Prostate gland (tissue), 2 donors: Measurements from ENCODE around the gene LIMS2. TPM values are rescaled to one million over a fixed set of nuclear protein-coding genes. Genes with fewer than 3 reads are reported as not detected.

ENCODE experiments used
- DNase-seq: peaks from one replicate; pipeline ENCODE4 v3.0.0-alpha.2; 2019; ENCODE audit warnings: low spot score
- H3K27ac ChIP-seq, 2 donors: fragments of 200-600 bp; sonication (generic); 2 replicates each; pipeline ENCODE4 v1.5.1; 2017 to 2019
- H3K27me3 ChIP-seq: fragments of 200-600 bp; sonication (generic); replicated peaks from 2 replicates; pipeline ENCODE4 v1.5.1; 2019; ENCODE audit not compliant: insufficient read depth
- H3K36me3 ChIP-seq, 2 donors: fragments of 200-600 bp; sonication (generic); 1 replicate in 1 of 2; 2 replicates in 1 of 2; pipeline versions ENCODE4 v1.5.1 to v1.8.1; 2017 to 2019
- H3K4me1 ChIP-seq: fragments of 200-600 bp; sonication (generic); replicated peaks from 2 replicates; pipeline ENCODE4 v1.5.1; 2019
- H3K4me3 ChIP-seq, 2 donors: fragments of 200-600 bp; sonication (generic); 2 replicates each; pipeline ENCODE4 v1.5.1; 2017 to 2019
- H3K9me3 ChIP-seq: fragments of 200-600 bp; sonication (generic); 2 replicates; pipeline ENCODE4 v1.5.1; 2017
- POLR2A ChIP-seq: fragments of 450-650 bp; IDR thresholded peaks from one replicate; pipeline ENCODE4 v1.6.1; 2016; ENCODE audit warnings: antibody characterized with exemption, mild to moderate bottlenecking
- POLR2AphosphoS5 ChIP-seq: sonication (generic); formaldehyde crosslinking; IDR thresholded peaks from one replicate; pipeline ENCODE4 v1.6.1; 2017; ENCODE audit warnings: antibody characterized with exemption
- WGBS: methylation state at CpG from one replicate; pipeline ENCODE4 v1.1.5; 2018; 5-methylcytosine and 5-hydroxymethylcytosine counted together
- intact Hi-C: fragments of 100-400 bp; cut with DNase I; formaldehyde crosslinking; loops from one replicate; pipeline ENCODE4 v1.14.2; 2022
- total RNA-seq, 2 donors: library from RNA; depleted of rRNA; stranded (reverse); fragments of >200 nt; gene quantifications; one replicate each; pipeline ENCODE4 v1.1.0, GENCODE V29; 2016
- TF ChIP-seq, protein P1 (sequence below), 4 experiments: fragments of 200-600 bp in 2 of 4; fragments of 450-650 bp in 2 of 4; sonication (generic) in 2 of 4; IDR thresholded peaks; 1 replicate in 3 of 4; 2 replicates in 1 of 4; pipeline ENCODE4 v1.5.1; 2016 to 2019; ENCODE audit warnings: antibody characterized with exemption in 4 of 4, mild to moderate bottlenecking in 2 of 4, moderate library complexity in 2 of 4

Gene LIMS2
- total RNA-seq, 2 donors from 2014 or later: 31.9 to 63.2 TPM

DNA sequence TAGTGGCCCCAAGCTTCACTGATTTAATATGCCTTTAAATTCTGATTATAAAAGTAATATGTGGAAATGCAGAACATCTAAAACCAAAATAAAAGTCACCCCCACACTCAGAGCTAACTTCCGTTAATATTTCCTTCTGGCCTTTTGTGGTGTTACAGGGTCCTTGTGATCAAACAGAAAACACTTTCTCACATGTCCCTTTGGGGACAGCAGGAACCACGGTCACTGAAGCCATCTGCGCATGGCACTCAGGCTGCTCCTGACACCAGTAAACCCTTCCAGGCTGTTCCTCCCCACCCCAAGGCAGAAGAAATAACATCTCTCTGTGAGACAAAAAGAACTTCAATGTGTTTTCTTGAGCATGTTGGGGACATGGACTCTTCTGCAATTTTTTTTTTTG, 54.5 kb downstream of the LIMS2 start:
- Histone ChIP-seq H3K27ac (no peak overlapping the region), H3K27me3 (no peaks in the 10 kb centered on the region), H3K4me1 (no peaks in the 10 kb centered on the region), H3K36me3 (no peaks in the 10 kb centered on the region), H3K9me3 (no peaks in the 10 kb centered on the region), H3K4me3 (no peak overlapping the region)
- WGBS: 72% methylated on average over 3 of the region's 3 CpGs
- intact Hi-C loops: no loop called here
- TF ChIP-seq, protein P1, sequence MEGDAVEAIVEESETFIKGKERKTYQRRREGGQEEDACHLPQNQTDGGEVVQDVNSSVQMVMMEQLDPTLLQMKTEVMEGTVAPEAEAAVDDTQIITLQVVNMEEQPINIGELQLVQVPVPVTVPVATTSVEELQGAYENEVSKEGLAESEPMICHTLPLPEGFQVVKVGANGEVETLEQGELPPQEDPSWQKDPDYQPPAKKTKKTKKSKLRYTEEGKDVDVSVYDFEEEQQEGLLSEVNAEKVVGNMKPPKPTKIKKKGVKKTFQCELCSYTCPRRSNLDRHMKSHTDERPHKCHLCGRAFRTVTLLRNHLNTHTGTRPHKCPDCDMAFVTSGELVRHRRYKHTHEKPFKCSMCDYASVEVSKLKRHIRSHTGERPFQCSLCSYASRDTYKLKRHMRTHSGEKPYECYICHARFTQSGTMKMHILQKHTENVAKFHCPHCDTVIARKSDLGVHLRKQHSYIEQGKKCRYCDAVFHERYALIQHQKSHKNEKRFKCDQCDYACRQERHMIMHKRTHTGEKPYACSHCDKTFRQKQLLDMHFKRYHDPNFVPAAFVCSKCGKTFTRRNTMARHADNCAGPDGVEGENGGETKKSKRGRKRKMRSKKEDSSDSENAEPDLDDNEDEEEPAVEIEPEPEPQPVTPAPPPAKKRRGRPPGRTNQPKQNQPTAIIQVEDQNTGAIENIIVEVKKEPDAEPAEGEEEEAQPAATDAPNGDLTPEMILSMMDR (IDR thresholded peaks at IDR 0.05): no peak
- TF ChIP-seq POLR2A (no peak), POLR2AphosphoS5 (no peak)
- no peak for DNase-seq

DNA sequence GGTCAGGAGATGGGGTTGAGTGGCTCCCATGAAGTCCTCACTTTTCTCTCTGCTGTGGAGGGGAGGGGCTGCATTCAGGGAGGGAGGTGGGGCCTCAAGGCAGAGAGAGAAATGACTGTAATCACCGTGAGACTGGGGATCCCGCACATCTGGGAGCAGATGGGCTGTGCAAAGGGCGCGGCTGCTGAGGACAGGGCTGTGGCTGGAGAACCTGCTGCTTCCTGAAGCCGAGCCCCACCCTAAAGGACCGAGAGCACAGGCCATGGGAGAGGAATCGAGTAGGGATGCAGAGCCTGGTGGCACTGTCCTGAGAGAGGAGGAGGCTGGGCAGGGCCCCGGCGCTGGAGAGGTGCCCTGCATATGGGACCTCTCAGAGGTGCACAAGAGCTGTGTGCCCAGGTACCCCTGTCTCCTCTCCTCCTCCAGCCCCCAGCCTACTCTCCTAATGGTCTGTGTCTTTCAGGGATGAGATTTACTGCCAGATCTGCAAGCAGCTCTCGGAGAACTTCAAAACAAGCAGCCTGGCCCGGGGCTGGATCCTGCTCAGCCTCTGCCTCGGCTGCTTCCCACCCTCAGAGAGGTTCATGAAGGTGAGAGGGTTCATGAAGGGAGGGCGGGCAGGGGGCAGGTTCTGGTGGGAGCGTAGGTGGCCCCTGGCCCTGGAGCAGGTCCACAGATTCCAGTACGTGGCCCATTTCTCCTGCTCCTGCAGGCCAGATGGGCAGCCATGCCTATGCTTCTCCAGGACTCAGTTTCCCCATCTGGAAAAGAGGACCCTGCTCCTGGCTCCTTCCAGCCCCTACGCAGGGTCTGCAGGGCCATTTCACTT, 55.2 kb downstream of the LIMS2 start:
- DNase-seq: no peak
- Histone ChIP-seq H3K4me3 (no peak overlapping the region), H3K4me1 (no peaks in the 10 kb centered on the region), H3K27ac (no peak overlapping the region), H3K9me3 (no peaks in the 10 kb centered on the region), H3K27me3 (no peaks in the 10 kb centered on the region), H3K36me3 (no peaks in the 10 kb centered on the region)
- 72% methylated on average over 16 of the region's 16 CpGs for WGBS
- TF ChIP-seq POLR2A (no peak), POLR2AphosphoS5 (no peak)
- TF ChIP-seq, protein P1 (IDR thresholded peaks at IDR 0.05): no peak
- intact Hi-C loops: no loop called here

GRCh38 chr2:127619203-127619590, 56.1 kb downstream of the LIMS2 start:
- H3K4me1 ChIP-seq: no peaks in the 10 kb centered on the region
- H3K4me3 ChIP-seq: no peak overlapping the region
- H3K9me3 ChIP-seq: no peaks in the 10 kb centered on the region
- no peak overlapping the region for H3K27ac ChIP-seq
- no peaks in the 10 kb centered on the region for H3K36me3 ChIP-seq
- H3K27me3 ChIP-seq: no peaks in the 10 kb centered on the region
- DNase-seq: no peak
- intact Hi-C loops: no loop called here
- WGBS: 91% methylated on average over 6 of the region's 6 CpGs
- TF ChIP-seq POLR2A (no peak), POLR2AphosphoS5 (no peak)
- TF ChIP-seq, protein P1 (IDR thresholded peaks at IDR 0.05): no peak

GRCh38 chr2:127618551-127619202, 56.7 kb downstream of the LIMS2 start:
- Histone ChIP-seq H3K27ac (no peak overlapping the region), H3K36me3 (no peaks in the 10 kb centered on the region), H3K9me3 (no peaks in the 10 kb centered on the region), H3K4me1 (no peaks in the 10 kb centered on the region), H3K27me3 (no peaks in the 10 kb centered on the region), H3K4me3 (no peak overlapping the region)
- WGBS: 43% methylated on average over 7 of the region's 7 CpGs
- intact Hi-C loops: no loop called here
- TF ChIP-seq POLR2AphosphoS5: no peak
- TF ChIP-seq POLR2A: no peak
- TF ChIP-seq, protein P1 (IDR thresholded peaks at IDR 0.05): no peak
- no peak for DNase-seq
